ENCODE data around the gene STARD10. TPM values are rescaled to one million over a fixed set of nuclear protein-coding genes. Genes with fewer than 3 reads are reported as not detected.

Gene STARD10
- polyA plus RNA-seq, 2 of the 4 experiments (the other 2 are of a cell fraction), result 21.2 to 23.2 TPM

- DNase-seq (ENCODE audit: low read depth in 1 of 2, low spot score in 1 of 2) (no peak), FAIRE-seq (no peak), ATAC-seq (no peak)
- peaks cover 17% of the 10 kb centered on the region; the same call in 2 of the 3 replicates for H3K4me1 ChIP-seq
- ChIA-PET CTCF (interaction anchor here (0.7 to 5.8 kb wide), 15 partner anchors 8 to 618 kb away, joined by 3 to 25 read pairs (median 5); partner anchors contain the start of gene STARD10), POLR2A (no interaction called here)
- H3K4me3 ChIP-seq, result no peak overlapping the region
- H3K4me2 ChIP-seq, result no peak overlapping the region
- no peaks in the 10 kb centered on the region for H3K9me3 ChIP-seq
- no peak overlapping the region for H3K27ac ChIP-seq
- WGBS (ENCODE audit: missing lambda C conversion rate), result 83% methylated on average over 13 of the region's 14 CpGs
- TF ChIP-seq POLR2AphosphoS2 (conservative IDR thresholded peaks at IDR 0.05; ENCODE audit: low read length) (no peak), BHLHE40 (IDR thresholded peaks at IDR 0.05; ENCODE audit: low read depth, low read length) (no peak), ZC3H11A (IDR thresholded peaks at IDR 0.05) (no peak), ATOH8 (CRISPR knock-in tag; IDR thresholded peaks at IDR 0.05; ENCODE audit: low read depth) (no peak), KDM1A (IDR thresholded peaks at IDR 0.05; ENCODE audit: low read depth) (no peak), MAZ (IDR thresholded peaks at IDR 0.05; ENCODE audit: borderline replicate concordance, low read depth, low read length) (no peak), E2F6 (IDR thresholded peaks at IDR 0.05; ENCODE audit: borderline replicate concordance, low read depth) (no peak), NR3C1 (IDR thresholded peaks at IDR 0.05) (no peak), EP300 (IDR thresholded peaks at IDR 0.05) (no peak), USF2 (IDR thresholded peaks at IDR 0.05) (no peak), JUNB (IDR thresholded peaks at IDR 0.05) (no peak), GATA3 (IDR thresholded peaks at IDR 0.05; ENCODE audit: borderline replicate concordance) (no peak), FOSB (CRISPR knock-in tag; IDR thresholded peaks at IDR 0.05) (no peak), CBX2 (IDR thresholded peaks at IDR 0.05; ENCODE audit: borderline replicate concordance, low read depth) (no peak), TP53 (CRISPR knock-in tag; IDR thresholded peaks at IDR 0.05) (no peak), HOXA7 (CRISPR knock-in tag; IDR thresholded peaks at IDR 0.05) (no peak), EHF (CRISPR knock-in tag; IDR thresholded peaks at IDR 0.05) (no peak), MAFK (IDR thresholded peaks at IDR 0.05; ENCODE audit: partially characterized antibody) (no peak)
Observed at GRCh38 chr11:72716788-72717435, 76.9 kb downstream of the STARD10 start.

- no peak overlapping the region for H3K4me2 ChIP-seq
- WGBS (ENCODE audit: missing lambda C conversion rate), result 87% methylated on average over 7 of the region's 7 CpGs
- CTCF ChIA-PET, result interaction anchor here (0.6 to 5.8 kb wide), 14 partner anchors 9 to 619 kb away, joined by 3 to 25 read pairs (median 4); partner anchors contain the start of gene STARD10
- POLR2A ChIA-PET, result no interaction called here
- ATAC-seq, result no peak
- H3K9me3 ChIP-seq, result no peaks in the 10 kb centered on the region
- peaks cover 12% of the 10 kb centered on the region; the same call in 2 of the 3 replicates for H3K4me1 ChIP-seq
- no peak overlapping the region for H3K27ac ChIP-seq
- DNase-seq (ENCODE audit: low read depth in 1 of 2, low spot score in 1 of 2), result no peak
- no peak for TF ChIP-seq HOXB13 (CRISPR knock-in tag; IDR thresholded peaks at IDR 0.05; ENCODE audit: low read depth)
- TF ChIP-seq NFE2L2 (conservative IDR thresholded peaks at IDR 0.05; ENCODE audit: low read length), result no peak
- no peak for TF ChIP-seq FOSB (CRISPR knock-in tag; IDR thresholded peaks at IDR 0.05)
- no peak for TF ChIP-seq HDAC2 (IDR thresholded peaks at IDR 0.05)
- no peak for TF ChIP-seq ZC3H11A (IDR thresholded peaks at IDR 0.05)
- no peak for FAIRE-seq
- no peak overlapping the region for H3K4me3 ChIP-seq
Observed at GRCh38 chr11:72716290-72716689, 77.6 kb downstream of the STARD10 start.

GRCh38 chr11:72712841-72713240, 81.0 kb downstream of the STARD10 start:
- H3K9me3 ChIP-seq, result no peaks in the 10 kb centered on the region
- no peak for DNase-seq (ENCODE audit: low read depth in 1 of 2, low spot score in 1 of 2)
- ChIA-PET CTCF (interaction anchor here (1.0 to 2.2 kb wide), 3 partner anchors 12 to 465 kb away, joined by 3 to 10 read pairs (median 4); no protein-coding TSS in a partner anchor), POLR2A (no interaction called here)
- no peaks in the 10 kb centered on the region for H3K4me1 ChIP-seq
- H3K4me3 ChIP-seq, result no peak overlapping the region
- H3K4me2 ChIP-seq, result no peak overlapping the region
- FAIRE-seq, result no peak
- no peak overlapping the region for H3K27ac ChIP-seq
- no peak for TF ChIP-seq SREBF2 (IDR thresholded peaks at IDR 0.05)
- no peak for ATAC-seq
- 90% methylated on average over 8 of the region's 10 CpGs for WGBS (ENCODE audit: missing lambda C conversion rate)
